Neural cell (in vitro differentiated cells): ENCODE data around the gene C1GALT1. TPM values are rescaled to one million over a fixed set of nuclear protein-coding genes. Genes with fewer than 3 reads are reported as not detected.

ENCODE experiments used
- H2AFZ ChIP-seq: fragments of 200-600, 300-800 bp; sonication (generic), shearing (Covaris generic); 2 replicates; pipeline ENCODE4 v1.6.0; 2014; ENCODE audit warnings: low read depth, mild to moderate bottlenecking, antibody characterized with exemption, low read length, moderate library complexity
- H3F3A ChIP-seq: fragments of 200-600 bp; shearing (Covaris generic); 2 replicates; pipeline ENCODE4 v1.6.1; 2016; ENCODE audit warnings: mild to moderate bottlenecking, moderate library complexity, mixed read lengths, antibody characterized with exemption, low read length; ENCODE audit not compliant: insufficient read depth, poor library complexity, severe bottlenecking
- H3K27ac ChIP-seq: fragments of 200-600, 300-800 bp; sonication (generic), shearing (Covaris generic); 2 replicates; pipeline ENCODE4 v1.5.1; 2014; ENCODE audit warnings: mild to moderate bottlenecking, low read length, moderate library complexity
- H3K27me3 ChIP-seq: fragments of 300-800, 200-600 bp; sonication (generic), shearing (Covaris generic); 2 replicates; pipeline ENCODE4 v1.6.0; 2014; ENCODE audit warnings: mild to moderate bottlenecking, low read depth, low read length, moderate library complexity; ENCODE audit not compliant: insufficient read depth
- H3K36me3 ChIP-seq: fragments of 300-800, 200-600 bp; sonication (generic), shearing (Covaris generic); 2 replicates; pipeline ENCODE4 v1.5.1; 2014; ENCODE audit warnings: mild to moderate bottlenecking, antibody characterized with exemption, low read length, moderate library complexity; ENCODE audit not compliant: insufficient read depth
- H3K4me2 ChIP-seq: fragments of 300-800, 200-600 bp; sonication (generic), shearing (Covaris generic); 2 replicates; pipeline ENCODE4 v1.6.0; 2014; ENCODE audit warnings: mild to moderate bottlenecking, low read length
- H3K4me3 ChIP-seq: fragments of 300-800, 200-600 bp; sonication (generic), shearing (Covaris generic); 2 replicates; pipeline ENCODE4 v1.5.1; 2014; ENCODE audit warnings: mild to moderate bottlenecking, low read length, moderate library complexity
- H3K79me2 ChIP-seq: fragments of 200-600 bp; shearing (Covaris generic); replicated peaks from 2 replicates; pipeline ENCODE4 v1.6.0; 2014; ENCODE audit warnings: mild to moderate bottlenecking, low read length, moderate library complexity; ENCODE audit not compliant: insufficient read depth
- H3K9ac ChIP-seq: fragments of 300-800, 200-600 bp; sonication (generic), shearing (Covaris generic); 2 replicates; pipeline ENCODE4 v1.6.1; 2016; ENCODE audit warnings: mild to moderate bottlenecking, low read length, mixed read lengths
- H3K9me2 ChIP-seq: fragments of 200-600 bp; shearing (Covaris generic); 2 replicates; pipeline ENCODE4 v1.6.1; 2016; ENCODE audit warnings: mild to moderate bottlenecking, low read length, mixed read lengths; ENCODE audit not compliant: insufficient read depth
- H3K9me3 ChIP-seq: fragments of 200-600, 300-800 bp; sonication (generic), shearing (Covaris generic); 2 replicates; pipeline ENCODE4 v1.6.1; 2016; ENCODE audit warnings: mild to moderate bottlenecking, mixed run types, low read length, moderate library complexity, mixed read lengths
- H4K20me1 ChIP-seq: fragments of 200-600 bp; shearing (Covaris generic); 2 replicates; pipeline ENCODE4 v1.6.1; 2016; ENCODE audit warnings: mild to moderate bottlenecking, mixed run types; ENCODE audit not compliant: insufficient read depth
- CTCF ChIP-seq: fragments of 450-650 bp; IDR thresholded peaks from 2 replicates; pipeline ENCODE4 v1.5.1; 2014; ENCODE audit warnings: antibody characterized with exemption, mild to moderate bottlenecking, moderate library complexity; ENCODE audit not compliant: poor library complexity, severe bottlenecking
- EP300 ChIP-seq: fragments of 450-650 bp; conservative IDR thresholded peaks from 2 replicates; pipeline ENCODE4 v1.6.1; 2014; ENCODE audit warnings: antibody characterized with exemption, mild to moderate bottlenecking, moderate library complexity; ENCODE audit not compliant: poor library complexity, severe bottlenecking
- EZH2 ChIP-seq: fragments of 200-600, 300-800 bp; shearing (Covaris generic), sonication (generic); IDR thresholded peaks from 2 replicates; pipeline ENCODE4 v1.6.1; 2014; ENCODE audit warnings: antibody characterized with exemption, low read length, borderline replicate concordance, mild to moderate bottlenecking; ENCODE audit not compliant: insufficient read depth, poor library complexity, severe bottlenecking
- MXI1 ChIP-seq: fragments of 450-650 bp; conservative IDR thresholded peaks from 2 replicates; pipeline ENCODE4 v1.6.1; 2014; ENCODE audit warnings: antibody characterized with exemption, mild to moderate bottlenecking; ENCODE audit not compliant: poor library complexity, severe bottlenecking
- POLR2AphosphoS5 ChIP-seq: IDR thresholded peaks from 2 replicates; pipeline ENCODE4 v1.6.1; 2012
- RAD21 ChIP-seq: fragments of 450-650 bp; conservative IDR thresholded peaks from 2 replicates; pipeline ENCODE4 v1.6.1; 2014; ENCODE audit warnings: antibody characterized with exemption, mild to moderate bottlenecking, moderate library complexity
- SMC3 ChIP-seq: fragments of 450-650 bp; conservative IDR thresholded peaks from 2 replicates; pipeline ENCODE4 v1.6.1; 2014; ENCODE audit warnings: antibody characterized with exemption, mild to moderate bottlenecking, moderate library complexity; ENCODE audit not compliant: poor library complexity
- TAF1 ChIP-seq: IDR thresholded peaks from 2 replicates; pipeline ENCODE4 v1.6.1; 2012; ENCODE audit warnings: low read depth
- polyA plus RNA-seq: library from polyadenylated mRNA; depleted of rRNA; stranded (reverse); fragments of >200 nt; gene quantifications from 2 replicates; pipeline ENCODE4 v1.2.3, GENCODE V29; 2014
- TF ChIP-seq, protein P1 (sequence below): IDR thresholded peaks from 2 replicates; pipeline ENCODE4 v1.6.1; 2012; ENCODE audit warnings: borderline replicate concordance

The C1GALT1 gene
- polyA plus RNA-seq, 1 donor from 2014 or later: 25.0 TPM

DNA sequence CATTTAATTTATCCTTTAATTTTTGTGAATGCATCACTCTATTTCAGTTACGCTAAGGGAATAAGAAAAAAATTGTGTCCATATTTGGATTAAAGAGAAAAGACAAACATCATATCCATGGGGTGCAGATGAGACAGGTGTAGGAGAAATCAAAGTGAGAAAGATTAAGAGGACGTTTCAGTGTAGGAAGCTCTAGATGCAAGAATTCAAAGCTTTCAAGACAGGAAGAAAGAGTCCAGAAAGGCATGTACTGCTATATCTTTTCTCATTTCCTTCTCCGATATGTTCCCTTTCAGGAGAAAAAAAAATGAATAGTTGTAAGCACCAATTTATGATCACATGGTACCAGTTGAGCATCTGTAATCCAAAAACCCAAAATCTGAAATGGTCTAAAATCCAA is 17.0 kb upstream of the C1GALT1 start:
- no peaks in the 10 kb centered on the region for H3K9me2 ChIP-seq
- TF ChIP-seq MXI1 (no peak), POLR2AphosphoS5 (no peak), TAF1 (no peak), EP300 (no peak), RAD21 (no peak), CTCF (no peak), SMC3 (no peak), EZH2 (no peak)
- TF ChIP-seq, protein P1, sequence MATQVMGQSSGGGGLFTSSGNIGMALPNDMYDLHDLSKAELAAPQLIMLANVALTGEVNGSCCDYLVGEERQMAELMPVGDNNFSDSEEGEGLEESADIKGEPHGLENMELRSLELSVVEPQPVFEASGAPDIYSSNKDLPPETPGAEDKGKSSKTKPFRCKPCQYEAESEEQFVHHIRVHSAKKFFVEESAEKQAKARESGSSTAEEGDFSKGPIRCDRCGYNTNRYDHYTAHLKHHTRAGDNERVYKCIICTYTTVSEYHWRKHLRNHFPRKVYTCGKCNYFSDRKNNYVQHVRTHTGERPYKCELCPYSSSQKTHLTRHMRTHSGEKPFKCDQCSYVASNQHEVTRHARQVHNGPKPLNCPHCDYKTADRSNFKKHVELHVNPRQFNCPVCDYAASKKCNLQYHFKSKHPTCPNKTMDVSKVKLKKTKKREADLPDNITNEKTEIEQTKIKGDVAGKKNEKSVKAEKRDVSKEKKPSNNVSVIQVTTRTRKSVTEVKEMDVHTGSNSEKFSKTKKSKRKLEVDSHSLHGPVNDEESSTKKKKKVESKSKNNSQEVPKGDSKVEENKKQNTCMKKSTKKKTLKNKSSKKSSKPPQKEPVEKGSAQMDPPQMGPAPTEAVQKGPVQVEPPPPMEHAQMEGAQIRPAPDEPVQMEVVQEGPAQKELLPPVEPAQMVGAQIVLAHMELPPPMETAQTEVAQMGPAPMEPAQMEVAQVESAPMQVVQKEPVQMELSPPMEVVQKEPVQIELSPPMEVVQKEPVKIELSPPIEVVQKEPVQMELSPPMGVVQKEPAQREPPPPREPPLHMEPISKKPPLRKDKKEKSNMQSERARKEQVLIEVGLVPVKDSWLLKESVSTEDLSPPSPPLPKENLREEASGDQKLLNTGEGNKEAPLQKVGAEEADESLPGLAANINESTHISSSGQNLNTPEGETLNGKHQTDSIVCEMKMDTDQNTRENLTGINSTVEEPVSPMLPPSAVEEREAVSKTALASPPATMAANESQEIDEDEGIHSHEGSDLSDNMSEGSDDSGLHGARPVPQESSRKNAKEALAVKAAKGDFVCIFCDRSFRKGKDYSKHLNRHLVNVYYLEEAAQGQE: no peak
- H3K27me3 ChIP-seq: no peaks in the 10 kb centered on the region
- H3K4me2 ChIP-seq: no peak overlapping the region
- no peak overlapping the region for H2AFZ ChIP-seq
- no peaks in the 10 kb centered on the region for H3K36me3 ChIP-seq
- H3K9ac ChIP-seq: no peak overlapping the region
- H3K9me3 ChIP-seq: no peaks in the 10 kb centered on the region
- H3K4me3 ChIP-seq: no peak overlapping the region
- no peaks in the 10 kb centered on the region for H3F3A ChIP-seq
- H3K79me2 ChIP-seq: no peaks in the 10 kb centered on the region
- H3K27ac ChIP-seq: no peak overlapping the region
- H4K20me1 ChIP-seq: no peaks in the 10 kb centered on the region

DNA sequence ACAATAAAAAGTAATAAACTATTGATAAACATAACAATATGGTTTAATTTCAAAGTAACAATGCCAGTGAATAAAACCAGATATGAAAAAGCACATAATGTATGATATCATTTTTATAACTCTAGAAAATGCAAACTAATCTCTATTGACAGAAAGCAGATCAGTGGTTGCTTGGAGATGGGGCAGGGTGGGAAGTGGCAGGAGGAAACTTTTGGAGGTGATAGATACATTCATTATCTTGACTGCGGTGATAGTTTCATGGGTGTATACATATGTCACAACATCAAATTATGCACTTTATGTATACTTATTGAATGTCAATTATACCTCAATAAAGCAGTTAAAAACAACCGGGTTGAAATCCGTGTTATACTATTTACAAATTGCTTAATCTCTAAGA is 16.0 kb upstream of the C1GALT1 start:
- Histone ChIP-seq H3K4me3 (no peak overlapping the region), H3K9ac (no peak overlapping the region), H3K9me3 (no peaks in the 10 kb centered on the region), H3K4me2 (no peak overlapping the region), H3K9me2 (no peaks in the 10 kb centered on the region), H3K79me2 (no peaks in the 10 kb centered on the region), H4K20me1 (no peaks in the 10 kb centered on the region), H3K27ac (no peak overlapping the region), H3F3A (no peaks in the 10 kb centered on the region), H3K27me3 (no peaks in the 10 kb centered on the region), H3K36me3 (no peaks in the 10 kb centered on the region), H2AFZ (no peak overlapping the region)
- TF ChIP-seq, protein P1: no peak
- no peak for TF ChIP-seq CTCF
- TF ChIP-seq EZH2: no peak
- TF ChIP-seq POLR2AphosphoS5: no peak
- no peak for TF ChIP-seq MXI1
- TF ChIP-seq RAD21: no peak
- no peak for TF ChIP-seq SMC3
- no peak for TF ChIP-seq TAF1
